AG09309 (cell line): Measurements from ENCODE around the gene EIF4G2.

Source experiments
- DNase-seq: peaks from one replicate; pipeline ENCODE4 v3.0.0-alpha.2; 2010; ENCODE audit warnings: low read depth
- H3K4me3 ChIP-seq: 2 replicates; pipeline ENCODE4 v1.5.1; 2011; ENCODE audit warnings: mild to moderate bottlenecking, low read depth, low read length, moderate library complexity; ENCODE audit not compliant: control insufficient read depth
- CTCF ChIP-seq: IDR thresholded peaks from 2 replicates; pipeline ENCODE4 v1.5.1; 2011; ENCODE audit warnings: mild to moderate bottlenecking, low read depth, low read length, inconsistent platforms; ENCODE audit not compliant: insufficient read depth, control insufficient read depth; ENCODE audit errors: missing control alignments

Gene EIF4G2

GRCh38 chr11:10813945-10814344 is 5.2 kb upstream of the EIF4G2 start:
- no peak overlapping the region for H3K4me3 ChIP-seq
- no peak for TF ChIP-seq CTCF

GRCh38 chr11:10809373-10810160 is 841 bp upstream of the EIF4G2 start:
- peak; percentile 56 for DNase-seq
- TF ChIP-seq CTCF, result no peak
- peak overlapping the region; percentile 60 for H3K4me3 ChIP-seq

More at GRCh38 chr11:10813945-10814344, 5.2 kb upstream of the EIF4G2 start:
- no peak for DNase-seq

DNA sequence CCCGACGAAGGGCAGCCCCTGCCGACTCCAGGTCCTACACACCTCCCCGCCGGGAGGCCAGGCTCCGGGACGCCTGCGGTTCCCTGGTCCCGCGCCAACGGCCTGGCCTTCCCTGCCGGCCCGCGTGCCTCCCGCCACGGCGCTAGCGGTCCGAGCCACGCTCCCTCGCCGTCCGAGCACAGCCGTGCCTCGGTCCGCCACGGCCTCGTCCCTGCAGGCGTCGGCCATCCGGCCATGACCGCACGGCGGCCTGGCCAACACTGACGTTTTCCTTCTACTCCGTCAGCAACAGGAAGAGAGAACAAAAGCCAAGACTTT is 532 bp downstream of the EIF4G2 start:
- DNase-seq, result no peak
- TF ChIP-seq CTCF, result no peak

DNA sequence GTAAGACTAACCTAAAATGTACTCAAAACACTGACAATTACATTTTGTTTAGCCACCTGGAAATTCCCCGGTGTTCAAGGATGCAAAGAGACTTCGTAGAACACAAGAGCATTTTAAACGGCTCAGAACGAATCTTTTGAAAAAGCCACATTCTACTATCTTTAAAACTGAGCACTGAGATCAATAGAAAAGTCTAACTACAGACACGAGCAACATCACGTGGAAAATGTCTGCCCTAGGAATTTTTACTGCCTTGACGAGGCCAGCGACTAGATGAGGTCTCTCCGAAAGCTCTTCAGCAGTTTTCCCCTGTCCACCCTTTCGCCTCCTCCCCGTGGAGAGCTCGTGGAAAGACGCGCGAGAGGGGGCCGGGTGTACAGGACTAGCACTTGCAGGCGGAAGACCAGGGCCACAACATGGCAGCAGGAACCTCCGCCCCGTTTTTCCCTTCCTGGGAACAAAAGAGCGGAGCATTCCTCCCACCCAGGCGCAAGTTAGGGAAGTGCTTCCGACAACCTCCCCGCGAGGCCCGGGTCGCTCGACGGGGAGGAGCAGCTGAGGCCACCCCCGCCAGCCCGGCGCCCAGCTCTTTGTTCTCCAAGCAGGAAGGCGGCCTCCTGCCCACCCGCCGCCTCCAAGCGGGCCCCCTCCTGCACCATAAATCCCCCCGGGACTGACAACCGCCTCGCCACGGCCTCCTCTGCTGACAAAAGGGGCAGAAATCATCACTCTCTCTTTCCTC is 1.1 kb downstream of the EIF4G2 start:
- TF ChIP-seq CTCF, result no peak
- DNase-seq, result no peak
- peak overlapping the region; percentile 75 for H3K4me3 ChIP-seq

More for the DNA sequence above, 532 bp downstream of the EIF4G2 start:
- peak overlapping the region; percentile 75 for H3K4me3 ChIP-seq

DNA sequence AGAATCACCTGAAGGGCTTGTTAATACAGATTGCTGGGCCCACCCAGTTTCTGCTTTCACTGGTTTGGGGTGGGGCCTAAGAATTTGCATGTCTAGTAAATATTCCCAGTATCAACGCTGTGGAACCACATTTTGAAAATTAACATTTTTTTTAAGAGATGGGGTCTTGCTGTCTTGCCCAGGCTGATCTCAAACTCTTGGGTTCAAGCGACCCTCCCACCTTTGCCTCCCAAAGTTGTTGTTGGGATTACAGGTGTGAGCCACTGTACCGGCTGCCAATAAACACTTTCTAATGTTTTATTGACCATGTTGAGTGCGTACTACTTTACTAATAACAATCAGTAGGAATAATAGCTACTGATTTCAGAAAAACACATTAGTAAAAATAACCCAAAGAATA is 2.5 kb downstream of the EIF4G2 start:
- TF ChIP-seq CTCF, result no peak
- no peak for DNase-seq
- no peak overlapping the region for H3K4me3 ChIP-seq

DNA sequence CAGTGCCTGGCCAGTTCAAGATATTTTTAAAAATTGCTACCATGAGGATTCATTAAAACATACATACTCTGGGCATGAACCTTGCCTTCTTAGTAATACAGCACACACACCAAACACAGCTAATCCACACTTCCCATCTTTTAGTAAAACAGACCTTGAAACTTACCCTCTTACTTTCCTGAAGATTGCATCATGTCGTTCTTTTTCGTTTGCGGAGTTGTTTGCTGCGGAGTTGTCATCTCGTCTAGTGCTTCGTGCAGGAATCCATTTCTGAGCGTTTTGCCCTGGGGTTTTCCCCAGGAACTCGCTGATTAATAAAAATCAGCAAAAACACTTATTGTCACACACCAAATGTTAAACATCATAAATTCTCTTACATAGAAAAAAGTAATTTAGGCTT is 3.0 kb downstream of the EIF4G2 start:
- no peak for TF ChIP-seq CTCF
- DNase-seq, result no peak
- H3K4me3 ChIP-seq, result no peak overlapping the region
